HepG2 (cell line): Measurements from ENCODE around the gene FAM120B. TPM values are rescaled to one million over a fixed set of nuclear protein-coding genes. Genes with fewer than 3 reads are reported as not detected.

Source experiments
- AKAP8 ChIP-seq: sonication (generic); formaldehyde crosslinking; IDR thresholded peaks from 2 replicates; pipeline ENCODE4 v1.5.1; 2020; ENCODE audit warnings: mild to moderate bottlenecking, missing genetic modification reagents
- EZH2 ChIP-seq: conservative IDR thresholded peaks from 2 replicates; pipeline ENCODE4 v1.6.1; 2012; ENCODE audit warnings: mild to moderate bottlenecking, low read depth, low read length, moderate library complexity
- GABPB1 ChIP-seq: IDR thresholded peaks from 2 replicates; pipeline ENCODE4 v1.6.1; 2016; ENCODE audit warnings: mild to moderate bottlenecking, missing genetic modification reagents, moderate library complexity, missing compliant biosample characterization
- HNRNPLL ChIP-seq: fragments of 200-400 bp; formaldehyde crosslinking; IDR thresholded peaks from 2 replicates; pipeline ENCODE4 v1.6.1; 2017; ENCODE audit warnings: mild to moderate bottlenecking, low read depth, low read length; ENCODE audit not compliant: poor library complexity, severe bottlenecking
- KDM5B ChIP-seq: sonication (generic); formaldehyde crosslinking; IDR thresholded peaks from 2 replicates; pipeline ENCODE4 v1.4.0; 2020; ENCODE audit warnings: missing genetic modification reagents, mild to moderate bottlenecking, borderline replicate concordance
- KLF9 ChIP-seq: IDR thresholded peaks from 2 replicates; pipeline ENCODE4 v1.6.1; 2016; ENCODE audit warnings: low read depth
- MAFK ChIP-seq, 2 experiments: IDR thresholded peaks in 1 of 2; conservative IDR thresholded peaks in 1 of 2; 2 replicates each; pipeline ENCODE4 v1.6.1; 2011; ENCODE audit warnings: improper control_type of control experiment in 2 of 2, low read length in 2 of 2
- MATR3 ChIP-seq: sonication (generic); formaldehyde crosslinking; IDR thresholded peaks from 2 replicates; pipeline ENCODE4 v1.4.0; 2020; ENCODE audit warnings: missing genetic modification reagents
- MEIS2 ChIP-seq: sonication (generic); formaldehyde crosslinking; IDR thresholded peaks from 2 replicates; pipeline ENCODE4 v1.9.0; 2021; ENCODE audit warnings: mild to moderate bottlenecking, missing genetic modification reagents
- NR2F6 ChIP-seq, 2 experiments: IDR thresholded peaks; 2 replicates each; pipeline ENCODE4 v1.6.1; 2016; ENCODE audit warnings: antibody characterized with exemption in 1 of 2, mild to moderate bottlenecking in 1 of 2
- PITX1 ChIP-seq: sonication (generic); formaldehyde crosslinking; IDR thresholded peaks from 2 replicates; pipeline ENCODE4 v1.5.1; 2020; ENCODE audit warnings: mild to moderate bottlenecking, missing genetic modification reagents
- RBAK ChIP-seq: sonication (generic); formaldehyde crosslinking; IDR thresholded peaks from 2 replicates; pipeline ENCODE4 v1.5.1; 2020; ENCODE audit warnings: mild to moderate bottlenecking, missing genetic modification reagents
- SMAD9 ChIP-seq: sonication (generic); formaldehyde crosslinking; IDR thresholded peaks from 2 replicates; pipeline ENCODE4 v1.5.1; 2020; ENCODE audit warnings: mild to moderate bottlenecking, missing genetic modification reagents
- SOX6 ChIP-seq, 2 experiments: fragments of 450-650 bp in 1 of 2; sonication (generic) in 1 of 2; formaldehyde crosslinking in 1 of 2; IDR thresholded peaks; 2 replicates each; pipeline versions ENCODE4 v1.4.0 to v1.6.1; 2017 to 2020; ENCODE audit warnings: antibody characterized with exemption in 1 of 2, mild to moderate bottlenecking in 1 of 2, missing genetic modification reagents in 1 of 2
- WIZ ChIP-seq: sonication (generic); formaldehyde crosslinking; IDR thresholded peaks from 2 replicates; pipeline ENCODE4 v1.5.1; 2020; ENCODE audit warnings: mild to moderate bottlenecking, missing genetic modification reagents
- ZNF230 ChIP-seq: sonication (generic); formaldehyde crosslinking; IDR thresholded peaks from 2 replicates; pipeline ENCODE4 v1.4.0; 2020; ENCODE audit warnings: mild to moderate bottlenecking, missing genetic modification reagents
- ZNF30 ChIP-seq: sonication (generic); formaldehyde crosslinking; IDR thresholded peaks from 2 replicates; pipeline ENCODE4 v1.5.0; 2020; ENCODE audit warnings: mild to moderate bottlenecking, missing genetic modification reagents
- ZNF317 ChIP-seq: sonication (generic); formaldehyde crosslinking; IDR thresholded peaks from 2 replicates; pipeline ENCODE4 v1.5.0; 2020; ENCODE audit warnings: mild to moderate bottlenecking, missing genetic modification reagents
- ZNF343 ChIP-seq: sonication (generic); formaldehyde crosslinking; IDR thresholded peaks from 2 replicates; pipeline ENCODE4 v1.4.0; 2020; ENCODE audit warnings: mild to moderate bottlenecking, missing genetic modification reagents
- ZNF75D ChIP-seq: sonication (generic); formaldehyde crosslinking; IDR thresholded peaks from 2 replicates; pipeline ENCODE4 v1.8.1; 2023; ENCODE audit warnings: missing genetic modification reagents, mild to moderate bottlenecking, borderline replicate concordance
- ZNF816 ChIP-seq: sonication (generic); formaldehyde crosslinking; IDR thresholded peaks from 2 replicates; pipeline ENCODE4 v1.8.0; 2022; ENCODE audit warnings: missing genetic modification reagents, mild to moderate bottlenecking, borderline replicate concordance
- polyA plus RNA-seq, 8 experiments: library from polyadenylated mRNA; depleted of rRNA in 3 of 8; stranded (reverse) in 7 of 8; unstranded in 1 of 8; fragments of >200 nt; fragmentation: Illumina TruSeq in 4 of 8; extraction: Trizol in 4 of 8; gene quantifications; 2 replicates each; pipeline versions ENCODE4 v1.2.1 to v1.2.3, GENCODE V29; 2011 to 2016; ENCODE audit warnings: low read depth in 4 of 8, missing spikeins in 1 of 8, mixed read lengths in 1 of 8; ENCODE audit not compliant: insufficient read depth in 1 of 8
- total RNA-seq, 5 experiments: library from RNA; depleted of rRNA; stranded (reverse); fragments of >200 nt; fragmentation: Illumina TruSeq; extraction: Trizol; gene quantifications; 2 replicates each; pipeline ENCODE4 v1.2.3, GENCODE V29; 2016; ENCODE audit warnings: low read depth in 1 of 5
- TF ChIP-seq, protein P1 (sequence below): IDR thresholded peaks from 2 replicates; pipeline ENCODE4 v1.6.1; 2012; ENCODE audit warnings: inconsistent platforms
- TF ChIP-seq, protein P2 (sequence below): sonication (generic); IDR thresholded peaks from 2 replicates; pipeline ENCODE4 v1.6.1; 2016; ENCODE audit warnings: low read depth, borderline replicate concordance
- TF ChIP-seq, protein P3 (sequence below): sonication (generic); formaldehyde crosslinking; IDR thresholded peaks from 2 replicates; pipeline ENCODE4 v1.9.0; 2021; ENCODE audit warnings: missing genetic modification reagents, borderline replicate concordance
- TF ChIP-seq, protein P4 (sequence below): sonication (generic); formaldehyde crosslinking; IDR thresholded peaks from 2 replicates; pipeline ENCODE4 v1.8.1; 2023; ENCODE audit warnings: missing genetic modification reagents, mild to moderate bottlenecking, borderline replicate concordance

The FAM120B gene
- total and polyA plus RNA-seq, 2 of the 13 experiments (the other 11 are each of a cell fraction or from before 2014, with no cell fraction given) = 9.2 to 10.7 TPM

DNA sequence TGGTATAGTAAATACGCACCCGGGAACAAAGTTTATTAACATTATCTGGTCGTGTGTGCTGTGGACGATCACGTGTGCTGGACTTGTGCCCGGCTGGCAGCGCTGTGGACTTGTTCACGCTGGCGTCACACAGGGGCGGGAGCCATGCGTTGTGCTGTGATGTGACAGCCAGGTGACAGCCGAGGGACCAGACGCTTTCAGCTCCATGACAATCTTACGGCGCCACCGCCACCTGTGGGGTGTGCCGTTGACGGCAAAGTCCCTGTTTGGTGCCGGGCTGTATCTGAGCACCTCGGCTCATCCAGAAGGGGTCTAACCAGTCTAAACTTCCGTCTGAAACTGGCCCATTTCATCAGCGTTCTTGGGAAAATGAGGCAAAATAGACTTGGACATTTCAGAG, 40.9 kb upstream of the FAM120B start (continued):
- TF ChIP-seq MAFK (conservative IDR thresholded peaks at IDR 0.05 in 1 of 2, IDR thresholded peaks at IDR 0.05 in 1 of 2; ENCODE audit: low read length in 2 of 2) (no peak), EZH2 (0 out of 2 replicates have a peak, but pooled peaks have one; percentile 50), ZNF75D (CRISPR knock-in tag) (no peak), AKAP8 (CRISPR knock-in tag) (no peak), ZNF230 (CRISPR knock-in tag) (no peak), RBAK (CRISPR knock-in tag) (no peak), NR2F6 (IDR thresholded peaks at IDR 0.05) (no peak), NR2F6 (CRISPR knock-in tag; IDR thresholded peaks at IDR 0.05) (no peak), GABPB1 (CRISPR knock-in tag) (0 out of 2 replicates have a peak, but pooled peaks have one; percentile 17), KDM5B (CRISPR knock-in tag) (peak; percentile 46; the same call in 1 of the 2 replicates), ZNF30 (CRISPR knock-in tag) (no peak), PITX1 (CRISPR knock-in tag) (no peak), SOX6 (IDR thresholded peaks at IDR 0.05) (no peak), SOX6 (CRISPR knock-in tag; IDR thresholded peaks at IDR 0.05) (no peak), ZNF816 (CRISPR knock-in tag) (no peak), MEIS2 (CRISPR knock-in tag) (no peak), ZNF317 (no peak), MATR3 (CRISPR knock-in tag) (no peak), SMAD9 (CRISPR knock-in tag) (no peak), KLF9 (CRISPR knock-in tag) (no peak), WIZ (CRISPR knock-in tag) (no peak), HNRNPLL (peak; percentile 28), ZNF343 (CRISPR knock-in tag) (no peak)
- TF ChIP-seq, protein P1, sequence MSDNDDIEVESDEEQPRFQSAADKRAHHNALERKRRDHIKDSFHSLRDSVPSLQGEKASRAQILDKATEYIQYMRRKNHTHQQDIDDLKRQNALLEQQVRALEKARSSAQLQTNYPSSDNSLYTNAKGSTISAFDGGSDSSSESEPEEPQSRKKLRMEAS = peak; percentile 61
- TF ChIP-seq, protein P2, sequence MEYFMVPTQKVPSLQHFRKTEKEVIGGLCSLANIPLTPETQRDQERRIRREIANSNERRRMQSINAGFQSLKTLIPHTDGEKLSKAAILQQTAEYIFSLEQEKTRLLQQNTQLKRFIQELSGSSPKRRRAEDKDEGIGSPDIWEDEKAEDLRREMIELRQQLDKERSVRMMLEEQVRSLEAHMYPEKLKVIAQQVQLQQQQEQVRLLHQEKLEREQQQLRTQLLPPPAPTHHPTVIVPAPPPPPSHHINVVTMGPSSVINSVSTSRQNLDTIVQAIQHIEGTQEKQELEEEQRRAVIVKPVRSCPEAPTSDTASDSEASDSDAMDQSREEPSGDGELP = peak; percentile 57; the same call in 1 of the 2 replicates
- TF ChIP-seq, protein P3, sequence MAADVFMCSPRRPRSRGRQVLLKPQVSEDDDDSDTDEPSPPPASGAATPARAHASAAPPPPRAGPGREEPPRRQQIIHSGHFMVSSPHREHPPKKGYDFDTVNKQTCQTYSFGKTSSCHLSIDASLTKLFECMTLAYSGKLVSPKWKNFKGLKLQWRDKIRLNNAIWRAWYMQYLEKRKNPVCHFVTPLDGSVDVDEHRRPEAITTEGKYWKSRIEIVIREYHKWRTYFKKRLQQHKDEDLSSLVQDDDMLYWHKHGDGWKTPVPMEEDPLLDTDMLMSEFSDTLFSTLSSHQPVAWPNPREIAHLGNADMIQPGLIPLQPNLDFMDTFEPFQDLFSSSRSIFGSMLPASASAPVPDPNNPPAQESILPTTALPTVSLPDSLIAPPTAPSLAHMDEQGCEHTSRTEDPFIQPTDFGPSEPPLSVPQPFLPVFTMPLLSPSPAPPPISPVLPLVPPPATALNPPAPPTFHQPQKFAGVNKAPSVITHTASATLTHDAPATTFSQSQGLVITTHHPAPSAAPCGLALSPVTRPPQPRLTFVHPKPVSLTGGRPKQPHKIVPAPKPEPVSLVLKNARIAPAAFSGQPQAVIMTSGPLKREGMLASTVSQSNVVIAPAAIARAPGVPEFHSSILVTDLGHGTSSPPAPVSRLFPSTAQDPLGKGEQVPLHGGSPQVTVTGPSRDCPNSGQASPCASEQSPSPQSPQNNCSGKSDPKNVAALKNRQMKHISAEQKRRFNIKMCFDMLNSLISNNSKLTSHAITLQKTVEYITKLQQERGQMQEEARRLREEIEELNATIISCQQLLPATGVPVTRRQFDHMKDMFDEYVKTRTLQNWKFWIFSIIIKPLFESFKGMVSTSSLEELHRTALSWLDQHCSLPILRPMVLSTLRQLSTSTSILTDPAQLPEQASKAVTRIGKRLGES = no peak
- TF ChIP-seq, protein P4, sequence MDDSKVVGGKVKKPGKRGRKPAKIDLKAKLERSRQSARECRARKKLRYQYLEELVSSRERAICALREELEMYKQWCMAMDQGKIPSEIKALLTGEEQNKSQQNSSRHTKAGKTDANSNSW = no peak
